ENCODE data around the gene GYS1. TPM values are rescaled to one million over a fixed set of nuclear protein-coding genes. Genes with fewer than 3 reads are reported as not detected.

The GYS1 gene
- total and polyA plus RNA-seq, 8 donors = 42.5 to 56.3 (median 48.7) TPM

GRCh38 chr19:48966541-48967345 lies 26.4 kb downstream of the GYS1 start:
- intact Hi-C loops (cut with DNase I) = no loop called here
- Histone ChIP-seq H3K27ac (peak overlapping the region; percentile 96 to 97), H3K9me3 (no peaks in the 10 kb centered on the region), H3K4me3 (peak overlapping the region; percentile 90 to 92), H3K27me3 (no peaks in the 10 kb centered on the region), H3K4me1 (peaks cover 13 to 72% of the 10 kb centered on the region in 2 donors), H3K36me3 (peaks cover 2 to 53% of the 10 kb centered on the region in 2 donors)
- DNase-seq = no peak
- no peak for ATAC-seq
- TF ChIP-seq CTCF (IDR thresholded peaks at IDR 0.05) = no peak

GRCh38 chr19:48965806-48966540 lies 27.1 kb downstream of the GYS1 start:
- peaks cover 13 to 78% of the 10 kb centered on the region in 2 donors for H3K4me1 ChIP-seq
- intact Hi-C loops (cut with DNase I) = no loop called here
- H3K4me3 ChIP-seq = peak overlapping the region; percentile 90 to 92
- DNase-seq = peak; percentile 84 to 92 (median 88)
- no peak for TF ChIP-seq CTCF (IDR thresholded peaks at IDR 0.05)
- H3K27me3 ChIP-seq = no peaks in the 10 kb centered on the region
- H3K9me3 ChIP-seq = no peaks in the 10 kb centered on the region
- peaks cover 2 to 50% of the 10 kb centered on the region in 2 donors for H3K36me3 ChIP-seq
- peak; percentile 45 for ATAC-seq
- peak overlapping the region; percentile 96 to 97 for H3K27ac ChIP-seq

- H3K27ac ChIP-seq = peak within 1 kb of the TSS; percentile 96 to 97
- peak within 1 kb of the TSS; percentile 90 to 92 for H3K4me3 ChIP-seq
- H3K4me1 ChIP-seq = peaks cover 13 to 78% of the 10 kb centered on the region in 2 donors
- intact Hi-C loops (cut with DNase I) = no loop called here
- H3K36me3 ChIP-seq = peaks cover 2 to 53% of the 10 kb centered on the region in 2 donors
- DNase-seq (peak; percentile 95 to 99 (median 99)), ATAC-seq (peak; percentile 79)
- no peaks in the 10 kb centered on the region for H3K27me3 ChIP-seq
- TF ChIP-seq CTCF (IDR thresholded peaks at IDR 0.05) = no peak
- no peaks in the 10 kb centered on the region for H3K9me3 ChIP-seq
Measured at GRCh38 chr19:48965040-48965805, 27.9 kb downstream of the GYS1 start, which contains the start of gene FTL. TSS of gene FTL (plus strand) at chr19:48965309. CDS start at chr19:48965508, 199 bp downstream.

GRCh38 chr19:48964205-48965039 lies 28.7 kb downstream of the GYS1 start:
- intact Hi-C loops (cut with DNase I) = no loop called here
- no peaks in the 10 kb centered on the region for H3K27me3 ChIP-seq
- DNase-seq = no peak
- H3K27ac ChIP-seq = peak overlapping the region; percentile 96 to 97
- H3K4me1 ChIP-seq = peaks cover 13 to 79% of the 10 kb centered on the region in 2 donors
- no peaks in the 10 kb centered on the region for H3K9me3 ChIP-seq
- peak overlapping the region; percentile 90 to 92 for H3K4me3 ChIP-seq
- no peak for TF ChIP-seq CTCF (IDR thresholded peaks at IDR 0.05)
- peak; percentile 1 for ATAC-seq
- H3K36me3 ChIP-seq = peaks cover 2 to 46% of the 10 kb centered on the region in 2 donors
